HL-60/S4 treated with retinoic acid at 250 ng/mL for 4 days and 3 days (cell line): ENCODE measurements around the gene PTH.

Experiments
- in situ Hi-C: fragments of 300-500 bp; cut with MboI; formaldehyde crosslinking; loops from 2 replicates; pipeline ENCODE4 v1.7.0; 2022; ENCODE audit warnings: low sequenced_read_pairs

The PTH gene

GRCh38 chr11:13449522-13449921, 46.3 kb downstream of the PTH start:
- in situ Hi-C loops = no loop called here

GRCh38 chr11:13448876-13449275, 46.9 kb downstream of the PTH start:
- in situ Hi-C loops = no loop called here

GRCh38 chr11:13446444-13446843, 49.4 kb downstream of the PTH start:
- in situ Hi-C loops = no loop called here

- in situ Hi-C loops = no loop called here
Measured at GRCh38 chr11:13445588-13445987, 50.2 kb downstream of the PTH start.
